Measurements from ENCODE around the gene PHF13.

GRCh38 chr1:6672558-6672957 is 59.0 kb downstream of the PHF13 start:
- TF ChIP-seq CTCF (IDR thresholded peaks at IDR 0.05) (no peak), POLR2A (IDR thresholded peaks at IDR 0.05) (no peak), POLR2AphosphoS5 (IDR thresholded peaks at IDR 0.05) (no peak)

Measured in breast epithelium (tissue), 3 donors.